Muscle of leg (tissue), 11 donors: ENCODE measurements around the gene SLC12A2. TPM values are rescaled to one million over a fixed set of nuclear protein-coding genes. Genes with fewer than 3 reads are reported as not detected.
A peak's percentile ranks its signal among the peaks of the same experiment; 100 is the strongest.

ENCODE experiments used
- DNase-seq: peaks from one replicate; pipeline ENCODE4 v3.0.0; 2013
- H3K27ac ChIP-seq: one replicate; pipeline ENCODE4 v1.5.1; 2013; ENCODE audit warnings: mild to moderate bottlenecking, low read length, control low read depth
- H3K27me3 ChIP-seq: one replicate; pipeline ENCODE4 v1.6.1; 2013; ENCODE audit warnings: low read length; ENCODE audit not compliant: control insufficient read depth, insufficient read depth
- H3K36me3 ChIP-seq: one replicate; pipeline ENCODE4 v1.6.1; 2013; ENCODE audit warnings: low read length; ENCODE audit not compliant: control insufficient read depth, insufficient read depth
- H3K4me1 ChIP-seq: one replicate; pipeline ENCODE4 v1.6.1; 2013; ENCODE audit warnings: low read length; ENCODE audit not compliant: control insufficient read depth, insufficient read depth
- H3K4me3 ChIP-seq: one replicate; pipeline ENCODE4 v1.5.1; 2013; ENCODE audit warnings: low read length, control low read depth
- H3K9me3 ChIP-seq: replicated peaks from 2 replicates; pipeline ENCODE4 v1.6.1; 2013; ENCODE audit warnings: low read depth, low read length; ENCODE audit not compliant: control insufficient read depth
- WGBS: methylation state at CpG from one replicate; pipeline ENCODE4 v1.1.5; 2013; ENCODE audit warnings: missing lambda C conversion rate; ENCODE audit not compliant: insufficient coverage; 5-methylcytosine and 5-hydroxymethylcytosine counted together
- polyA plus RNA-seq, 8 donors: library from polyadenylated mRNA; unstranded; fragments of 120-200 nt; gene quantifications; one replicate each; pipeline versions ENCODE4 v1.2.1 to v1.2.3, GENCODE V29; 2013; ENCODE audit warnings: inconsistent platforms in 1 of 8, low replicate concordance in 1 of 8; ENCODE audit not compliant: insufficient read length in 8 of 8, insufficient read depth in 1 of 8
- total RNA-seq: library from RNA; stranded (reverse); fragments of 120-200 nt; gene quantifications from one replicate; pipeline ENCODE4 v1.2.4, GENCODE V29; 2013

Gene SLC12A2
- total and polyA plus RNA-seq, 9 donors = 13.7 to 29.1 (median 21.7) TPM

- Histone ChIP-seq H3K27ac (no peak overlapping the region), H3K36me3 (peaks cover 15% of the 10 kb centered on the region), H3K4me3 (no peak overlapping the region), H3K4me1 (no peaks in the 10 kb centered on the region), H3K27me3 (no peaks in the 10 kb centered on the region), H3K9me3 (peaks cover 11% of the 10 kb centered on the region)
- no peak for DNase-seq
- WGBS = no CpG with 5 or more reads among the region's 3 CpGs
Measured at GRCh38 chr5:128116445-128116844, 32.9 kb downstream of the SLC12A2 start.

- H3K36me3 ChIP-seq = peaks cover 15% of the 10 kb centered on the region
- no peaks in the 10 kb centered on the region for H3K27me3 ChIP-seq
- no peak overlapping the region for H3K27ac ChIP-seq
- no peak overlapping the region for H3K4me3 ChIP-seq
- no CpG with 5 or more reads among the region's 2 CpGs for WGBS
- no peak for DNase-seq
- H3K4me1 ChIP-seq = no peaks in the 10 kb centered on the region
- peaks cover 11% of the 10 kb centered on the region for H3K9me3 ChIP-seq
Measured at GRCh38 chr5:128118214-128118613, 34.6 kb downstream of the SLC12A2 start.

- peaks cover 11% of the 10 kb centered on the region for H3K9me3 ChIP-seq
- DNase-seq = no peak
- WGBS = no CpG with 5 or more reads among the region's 4 CpGs
- H3K4me3 ChIP-seq = no peak overlapping the region
- no peaks in the 10 kb centered on the region for H3K4me1 ChIP-seq
- H3K27me3 ChIP-seq = no peaks in the 10 kb centered on the region
- H3K27ac ChIP-seq = no peak overlapping the region
- H3K36me3 ChIP-seq = no peaks in the 10 kb centered on the region
Measured at GRCh38 chr5:128121651-128122050, 38.1 kb downstream of the SLC12A2 start.

- H3K27me3 ChIP-seq = no peaks in the 10 kb centered on the region
- H3K36me3 ChIP-seq = no peaks in the 10 kb centered on the region
- H3K9me3 ChIP-seq = peaks cover 2% of the 10 kb centered on the region
- WGBS = no CpG with 5 or more reads among the region's 1 CpG
- no peak overlapping the region for H3K27ac ChIP-seq
- H3K4me1 ChIP-seq = no peaks in the 10 kb centered on the region
- no peak for DNase-seq
- no peak overlapping the region for H3K4me3 ChIP-seq
Measured at GRCh38 chr5:128123936-128124335, 40.4 kb downstream of the SLC12A2 start.

- H3K36me3 ChIP-seq = no peaks in the 10 kb centered on the region
- no peak overlapping the region for H3K4me3 ChIP-seq
- H3K27me3 ChIP-seq = no peaks in the 10 kb centered on the region
- H3K4me1 ChIP-seq = no peaks in the 10 kb centered on the region
- H3K27ac ChIP-seq = no peak overlapping the region
- no CpG with 5 or more reads among the region's 2 CpGs for WGBS
- H3K9me3 ChIP-seq = no peaks in the 10 kb centered on the region
- no peak for DNase-seq
Measured at GRCh38 chr5:128126241-128126640, 42.7 kb downstream of the SLC12A2 start.

- H3K4me3 ChIP-seq = no peak overlapping the region
- no peaks in the 10 kb centered on the region for H3K36me3 ChIP-seq
- no peaks in the 10 kb centered on the region for H3K27me3 ChIP-seq
- DNase-seq = no peak
- no peaks in the 10 kb centered on the region for H3K4me1 ChIP-seq
- H3K9me3 ChIP-seq = no peaks in the 10 kb centered on the region
- no peak overlapping the region for H3K27ac ChIP-seq
- WGBS = no CpG with 5 or more reads among the region's 1 CpG
Measured at GRCh38 chr5:128132499-128132898, 48.9 kb downstream of the SLC12A2 start.

GRCh38 chr5:128135286-128135685, 51.7 kb downstream of the SLC12A2 start:
- no peak overlapping the region for H3K27ac ChIP-seq
- H3K9me3 ChIP-seq = no peaks in the 10 kb centered on the region
- H3K4me1 ChIP-seq = no peaks in the 10 kb centered on the region
- peak; percentile 3 for DNase-seq
- H3K36me3 ChIP-seq = peaks cover 3% of the 10 kb centered on the region
- no peaks in the 10 kb centered on the region for H3K27me3 ChIP-seq
- H3K4me3 ChIP-seq = no peak overlapping the region

- H3K9me3 ChIP-seq = no peaks in the 10 kb centered on the region
- H3K4me1 ChIP-seq = no peaks in the 10 kb centered on the region
- no peak overlapping the region for H3K4me3 ChIP-seq
- H3K27me3 ChIP-seq = no peaks in the 10 kb centered on the region
- peaks cover 6% of the 10 kb centered on the region for H3K36me3 ChIP-seq
- H3K27ac ChIP-seq = no peak overlapping the region
- 100% methylated on average over 1 of the region's 2 CpGs for WGBS
- no peak for DNase-seq
Measured at GRCh38 chr5:128143911-128144310, 60.3 kb downstream of the SLC12A2 start.

- Histone ChIP-seq H3K36me3 (peaks cover 6% of the 10 kb centered on the region), H3K4me3 (no peak overlapping the region), H3K27me3 (no peaks in the 10 kb centered on the region), H3K27ac (no peak overlapping the region), H3K4me1 (no peaks in the 10 kb centered on the region), H3K9me3 (no peaks in the 10 kb centered on the region)
- WGBS = 100% methylated on average over 1 of the region's 1 CpG
- DNase-seq = no peak
Measured at GRCh38 chr5:128144491-128144890, 60.9 kb downstream of the SLC12A2 start.

- H3K27me3 ChIP-seq = no peaks in the 10 kb centered on the region
- no peak overlapping the region for H3K4me3 ChIP-seq
- no peaks in the 10 kb centered on the region for H3K4me1 ChIP-seq
- no peak overlapping the region for H3K27ac ChIP-seq
- no peak for DNase-seq
- H3K9me3 ChIP-seq = no peaks in the 10 kb centered on the region
- WGBS = no CpG with 5 or more reads among the region's 2 CpGs
- H3K36me3 ChIP-seq = peaks cover 3% of the 10 kb centered on the region
Measured at GRCh38 chr5:128146671-128147070, 63.1 kb downstream of the SLC12A2 start.

GRCh38 chr5:128154943-128155342, 71.4 kb downstream of the SLC12A2 start:
- Histone ChIP-seq H3K27ac (no peak overlapping the region), H3K27me3 (no peaks in the 10 kb centered on the region), H3K36me3 (peaks cover 9% of the 10 kb centered on the region), H3K4me1 (no peaks in the 10 kb centered on the region), H3K4me3 (no peak overlapping the region), H3K9me3 (no peaks in the 10 kb centered on the region)
- DNase-seq = peak; percentile 19
- no CpG with 5 or more reads among the region's 3 CpGs for WGBS
